PC-9 (cell line): ENCODE results near the gene MFSD8.

Experiments used
- CTCF ChIP-seq: fragments of 200-600 bp; sonication (generic); conservative IDR thresholded peaks from 2 replicates; pipeline ENCODE4 v1.6.1; 2017; ENCODE audit warnings: mixed run types, antibody characterized with exemption, mild to moderate bottlenecking, moderate library complexity
- EZH2 ChIP-seq: fragments of 200-600 bp; sonication (generic); IDR thresholded peaks from 2 replicates; pipeline ENCODE4 v1.8.0; 2017; ENCODE audit warnings: antibody characterized with exemption, low read depth

- TF ChIP-seq CTCF = peak; percentile 46; the same call in 1 of the 2 replicates
- no peak for TF ChIP-seq EZH2
Measured at GRCh38 chr4:127965062-127965802, at the start of gene MFSD8, which contains the start of gene ABHD18.
